Breast epithelium (tissue), 4 donors: ENCODE results near the gene UIMC1. TPM values are rescaled to one million over a fixed set of nuclear protein-coding genes. Genes with fewer than 3 reads are reported as not detected.

ENCODE experiments used
- DNase-seq, 2 donors: peaks; one replicate each; pipeline ENCODE4 v3.0.0-alpha.2; 2019; ENCODE audit warnings: low spot score in 2 of 2
- H3K27ac ChIP-seq, 2 donors: fragments of 200-600 bp; sonication (generic) in 1 of 2; one replicate each; pipeline ENCODE4 v1.5.1; 2016 to 2019; ENCODE audit warnings: mild to moderate bottlenecking in 1 of 2
- H3K27me3 ChIP-seq, 2 donors: fragments of 200-600 bp; sonication (generic) in 1 of 2; one replicate each; pipeline versions ENCODE4 v1.5.1 to v1.6.0; 2017 to 2019; ENCODE audit warnings: control low read depth in 1 of 2, mild to moderate bottlenecking in 1 of 2
- H3K36me3 ChIP-seq: fragments of 200-600 bp; one replicate; pipeline ENCODE4 v1.5.1; 2019
- H3K4me1 ChIP-seq, 2 donors: fragments of 200-600 bp; sonication (generic); one replicate each; pipeline ENCODE4 v1.5.1; 2016 to 2019; ENCODE audit warnings: control low read depth in 1 of 2
- H3K4me3 ChIP-seq, 3 donors: fragments of 200-600 bp; sonication (generic); 1 replicate in 2 of 3; 2 replicates in 1 of 3; pipeline ENCODE4 v1.5.1; 2016 to 2019; ENCODE audit warnings: mild to moderate bottlenecking in 3 of 3, moderate library complexity in 2 of 3
- H3K9me3 ChIP-seq, 2 donors: fragments of 200-600 bp; sonication (generic) in 1 of 2; one replicate each; pipeline ENCODE4 v1.5.1; 2016 to 2019; ENCODE audit warnings: control low read depth in 1 of 2
- CTCF ChIP-seq, 3 donors: fragments of 450-650 bp; IDR thresholded peaks; one replicate each; pipeline ENCODE4 v1.5.1; 2016 to 2017; ENCODE audit warnings: antibody characterized with exemption in 3 of 3, mild to moderate bottlenecking in 3 of 3, moderate library complexity in 3 of 3
- POLR2A ChIP-seq: fragments of 450-650 bp; IDR thresholded peaks from one replicate; pipeline ENCODE4 v1.6.1; 2016; ENCODE audit warnings: antibody characterized with exemption, mild to moderate bottlenecking, moderate library complexity
- POLR2AphosphoS5 ChIP-seq, 3 donors: sonication (generic); formaldehyde crosslinking; IDR thresholded peaks; one replicate each; pipeline ENCODE4 v1.6.1; 2017; ENCODE audit warnings: antibody characterized with exemption in 3 of 3
- intact Hi-C: fragments of 100-400 bp; cut with DNase I; formaldehyde crosslinking; loops from one replicate; pipeline ENCODE4 v1.15.1; 2023; ENCODE audit warnings: low total_unique reads
- total RNA-seq, 3 donors: library from RNA; depleted of rRNA; stranded (reverse); fragments of >200 nt; gene quantifications; one replicate each; pipeline ENCODE4 v1.1.0, GENCODE V29; 2016

UIMC1 gene
- total RNA-seq, 3 donors from 2014 or later: 27.8 to 61.3 (median 53.1) TPM

DNA sequence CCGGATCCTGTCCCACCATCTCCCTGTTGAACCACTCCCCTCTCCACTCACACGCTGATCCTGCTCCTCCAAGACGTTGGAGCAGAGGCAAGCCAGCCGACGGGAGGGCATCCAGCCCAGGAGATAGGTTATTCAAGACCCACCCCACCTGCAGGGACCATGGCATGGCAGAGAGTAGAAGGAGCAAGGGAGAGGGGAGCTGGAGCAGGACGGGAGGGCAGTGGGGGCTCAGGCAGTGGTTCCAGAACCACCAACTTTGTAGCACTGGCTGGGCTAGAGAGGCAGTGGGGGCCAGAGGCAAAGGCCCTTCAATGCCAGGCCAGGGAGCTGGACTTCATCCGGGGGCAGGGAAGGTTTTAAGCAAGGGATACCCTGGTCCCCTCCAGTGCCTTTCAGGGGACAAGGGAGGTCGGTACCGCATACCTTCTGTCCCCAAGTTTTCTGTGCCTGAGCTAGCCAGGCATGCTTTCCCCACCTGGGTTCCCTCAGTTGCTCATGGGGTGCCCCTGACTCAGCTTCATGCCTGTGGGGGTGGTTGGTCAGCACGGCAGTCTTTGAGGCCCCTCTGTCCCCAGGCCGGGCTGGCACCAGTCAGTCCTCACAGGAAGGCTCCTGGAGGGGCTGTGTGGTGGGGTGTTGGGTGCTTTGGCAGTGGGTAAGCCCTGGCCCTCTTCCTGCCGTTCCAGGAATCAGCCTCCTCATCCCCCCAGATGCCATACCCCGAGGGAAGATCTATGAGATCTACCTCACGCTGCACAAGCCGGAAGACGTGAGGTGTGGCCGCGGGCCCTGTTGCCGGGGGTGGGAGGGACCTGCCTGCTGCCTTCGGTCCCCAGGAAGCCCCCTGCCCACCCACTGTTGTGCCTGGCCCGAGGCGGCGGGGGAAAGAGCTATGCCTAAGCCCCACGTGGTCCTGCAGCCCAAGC is 129.8 kb downstream of the UIMC1 start:
- Histone ChIP-seq H3K9me3 (no peaks in the 10 kb centered on the region), H3K36me3 (no peaks in the 10 kb centered on the region), H3K27me3 (peaks cover 0 to 45% of the 10 kb centered on the region in 2 donors), H3K27ac (no peak overlapping the region), H3K4me1 (no peaks in the 10 kb centered on the region), H3K4me3 (no peak overlapping the region)
- TF ChIP-seq POLR2A: no peak
- no peak for TF ChIP-seq POLR2AphosphoS5 (IDR thresholded peaks at IDR 0.05)
- TF ChIP-seq CTCF (IDR thresholded peaks at IDR 0.05): no peak
- intact Hi-C loops: no loop called here
- DNase-seq: no peak

- TF ChIP-seq POLR2AphosphoS5 (IDR thresholded peaks at IDR 0.05): no peak
- no peak for TF ChIP-seq POLR2A
- no peak for TF ChIP-seq CTCF (IDR thresholded peaks at IDR 0.05)
- Histone ChIP-seq H3K27me3 (peaks cover 0 to 41% of the 10 kb centered on the region in 2 donors), H3K36me3 (no peaks in the 10 kb centered on the region)
Observed at GRCh38 chr5:176875783-176876505, 130.6 kb downstream of the UIMC1 start.

GRCh38 chr5:176875014-176875550 is 131.5 kb downstream of the UIMC1 start:
- Histone ChIP-seq H3K27ac (no peak overlapping the region), H3K4me3 (no peak overlapping the region), H3K27me3 (peaks cover 0 to 41% of the 10 kb centered on the region in 2 donors), H3K4me1 (no peaks in the 10 kb centered on the region), H3K36me3 (no peaks in the 10 kb centered on the region), H3K9me3 (no peaks in the 10 kb centered on the region)
- intact Hi-C loops: no loop called here
- DNase-seq: no peak
- TF ChIP-seq POLR2AphosphoS5 (IDR thresholded peaks at IDR 0.05) (no peak), POLR2A (no peak), CTCF (IDR thresholded peaks at IDR 0.05) (no peak)

More at GRCh38 chr5:176875783-176876505, 130.6 kb downstream of the UIMC1 start:
- Histone ChIP-seq H3K4me3 (no peak overlapping the region), H3K27ac (no peak overlapping the region), H3K4me1 (no peaks in the 10 kb centered on the region), H3K9me3 (no peaks in the 10 kb centered on the region)
- no peak for DNase-seq
- intact Hi-C loops: no loop called here

- no peaks in the 10 kb centered on the region for H3K9me3 ChIP-seq
- H3K36me3 ChIP-seq: no peaks in the 10 kb centered on the region
- DNase-seq: no peak
- no peak overlapping the region for H3K27ac ChIP-seq
- intact Hi-C loops: no loop called here
- no peak overlapping the region for H3K4me3 ChIP-seq
- H3K27me3 ChIP-seq: peaks cover 0 to 40% of the 10 kb centered on the region in 2 donors
- TF ChIP-seq POLR2A (no peak), CTCF (IDR thresholded peaks at IDR 0.05) (no peak), POLR2AphosphoS5 (IDR thresholded peaks at IDR 0.05) (no peak)
- H3K4me1 ChIP-seq: no peaks in the 10 kb centered on the region
Observed at GRCh38 chr5:176874198-176874780, 132.3 kb downstream of the UIMC1 start.
